SK-N-SH (cell line): ENCODE measurements around the gene SKI.

Experiments
- CHD2 ChIP-seq: fragments of 150-350 bp; IDR thresholded peaks from 2 replicates; pipeline ENCODE4 v1.6.1; 2018; ENCODE audit warnings: low read length; ENCODE audit not compliant: partially characterized antibody
- ELF1 ChIP-seq: IDR thresholded peaks from 2 replicates; pipeline ENCODE4 v1.4.0; 2012
- EP300 ChIP-seq, 2 experiments: IDR thresholded peaks; 2 replicates each; pipeline versions ENCODE4 v1.4.0 to v1.6.1; 2012; ENCODE audit warnings: borderline replicate concordance in 1 of 2, low read depth in 1 of 2, low read length in 1 of 2
- FOXM1 ChIP-seq: IDR thresholded peaks from 2 replicates; pipeline ENCODE4 v1.4.0; 2012; ENCODE audit warnings: low read depth, mild to moderate bottlenecking
- JUND ChIP-seq: IDR thresholded peaks from 2 replicates; pipeline ENCODE4 v1.4.0; 2012
- POLR2AphosphoS5 ChIP-seq: IDR thresholded peaks from 2 replicates; pipeline ENCODE4 v1.6.1; 2012; ENCODE audit warnings: low read depth, low read length
- RCOR1 ChIP-seq: fragments of 150-350 bp; IDR thresholded peaks from 2 replicates; pipeline ENCODE4 v1.6.1; 2017; ENCODE audit warnings: antibody characterized with exemption, low read length
- RFX5 ChIP-seq: IDR thresholded peaks from 2 replicates; pipeline ENCODE4 v1.6.1; 2012; ENCODE audit warnings: mild to moderate bottlenecking, improper control_type of control experiment, low read length
- YY1 ChIP-seq: IDR thresholded peaks from 2 replicates; pipeline ENCODE4 v1.4.0; 2012; ENCODE audit warnings: low read depth, mild to moderate bottlenecking
- TF ChIP-seq, protein P1 (sequence below): fragments of 200-600 bp; sonication (generic); IDR thresholded peaks from 2 replicates; pipeline ENCODE4 v1.6.1; 2017; ENCODE audit warnings: antibody characterized with exemption, mild to moderate bottlenecking, moderate library complexity
- TF ChIP-seq, protein P2 (sequence below): IDR thresholded peaks from 2 replicates; pipeline ENCODE4 v1.6.1; 2012; ENCODE audit warnings: mild to moderate bottlenecking, low read depth, low read length, moderate library complexity

DNA sequence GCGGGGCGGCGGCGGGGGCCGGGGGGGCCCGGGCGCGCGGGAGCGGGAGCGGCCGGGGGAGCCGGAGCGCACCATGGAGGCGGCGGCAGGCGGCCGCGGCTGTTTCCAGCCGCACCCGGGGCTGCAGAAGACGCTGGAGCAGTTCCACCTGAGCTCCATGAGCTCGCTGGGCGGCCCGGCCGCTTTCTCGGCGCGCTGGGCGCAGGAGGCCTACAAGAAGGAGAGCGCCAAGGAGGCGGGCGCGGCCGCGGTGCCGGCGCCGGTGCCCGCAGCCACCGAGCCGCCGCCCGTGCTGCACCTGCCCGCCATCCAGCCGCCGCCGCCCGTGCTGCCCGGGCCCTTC lies 546 bp downstream of the SKI start:
- TF ChIP-seq FOXM1 (no peak), CHD2 (no peak), JUND (no peak), RCOR1 (no peak), YY1 (no peak), RFX5 (no peak), EP300 (IDR thresholded peaks at IDR 0.05; ENCODE audit: borderline replicate concordance in 1 of 2, low read depth in 1 of 2, low read length in 1 of 2) (no peak), POLR2AphosphoS5 (no peak), ELF1 (no peak)
- TF ChIP-seq, protein P1, sequence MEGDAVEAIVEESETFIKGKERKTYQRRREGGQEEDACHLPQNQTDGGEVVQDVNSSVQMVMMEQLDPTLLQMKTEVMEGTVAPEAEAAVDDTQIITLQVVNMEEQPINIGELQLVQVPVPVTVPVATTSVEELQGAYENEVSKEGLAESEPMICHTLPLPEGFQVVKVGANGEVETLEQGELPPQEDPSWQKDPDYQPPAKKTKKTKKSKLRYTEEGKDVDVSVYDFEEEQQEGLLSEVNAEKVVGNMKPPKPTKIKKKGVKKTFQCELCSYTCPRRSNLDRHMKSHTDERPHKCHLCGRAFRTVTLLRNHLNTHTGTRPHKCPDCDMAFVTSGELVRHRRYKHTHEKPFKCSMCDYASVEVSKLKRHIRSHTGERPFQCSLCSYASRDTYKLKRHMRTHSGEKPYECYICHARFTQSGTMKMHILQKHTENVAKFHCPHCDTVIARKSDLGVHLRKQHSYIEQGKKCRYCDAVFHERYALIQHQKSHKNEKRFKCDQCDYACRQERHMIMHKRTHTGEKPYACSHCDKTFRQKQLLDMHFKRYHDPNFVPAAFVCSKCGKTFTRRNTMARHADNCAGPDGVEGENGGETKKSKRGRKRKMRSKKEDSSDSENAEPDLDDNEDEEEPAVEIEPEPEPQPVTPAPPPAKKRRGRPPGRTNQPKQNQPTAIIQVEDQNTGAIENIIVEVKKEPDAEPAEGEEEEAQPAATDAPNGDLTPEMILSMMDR: no peak
- TF ChIP-seq, protein P2, sequence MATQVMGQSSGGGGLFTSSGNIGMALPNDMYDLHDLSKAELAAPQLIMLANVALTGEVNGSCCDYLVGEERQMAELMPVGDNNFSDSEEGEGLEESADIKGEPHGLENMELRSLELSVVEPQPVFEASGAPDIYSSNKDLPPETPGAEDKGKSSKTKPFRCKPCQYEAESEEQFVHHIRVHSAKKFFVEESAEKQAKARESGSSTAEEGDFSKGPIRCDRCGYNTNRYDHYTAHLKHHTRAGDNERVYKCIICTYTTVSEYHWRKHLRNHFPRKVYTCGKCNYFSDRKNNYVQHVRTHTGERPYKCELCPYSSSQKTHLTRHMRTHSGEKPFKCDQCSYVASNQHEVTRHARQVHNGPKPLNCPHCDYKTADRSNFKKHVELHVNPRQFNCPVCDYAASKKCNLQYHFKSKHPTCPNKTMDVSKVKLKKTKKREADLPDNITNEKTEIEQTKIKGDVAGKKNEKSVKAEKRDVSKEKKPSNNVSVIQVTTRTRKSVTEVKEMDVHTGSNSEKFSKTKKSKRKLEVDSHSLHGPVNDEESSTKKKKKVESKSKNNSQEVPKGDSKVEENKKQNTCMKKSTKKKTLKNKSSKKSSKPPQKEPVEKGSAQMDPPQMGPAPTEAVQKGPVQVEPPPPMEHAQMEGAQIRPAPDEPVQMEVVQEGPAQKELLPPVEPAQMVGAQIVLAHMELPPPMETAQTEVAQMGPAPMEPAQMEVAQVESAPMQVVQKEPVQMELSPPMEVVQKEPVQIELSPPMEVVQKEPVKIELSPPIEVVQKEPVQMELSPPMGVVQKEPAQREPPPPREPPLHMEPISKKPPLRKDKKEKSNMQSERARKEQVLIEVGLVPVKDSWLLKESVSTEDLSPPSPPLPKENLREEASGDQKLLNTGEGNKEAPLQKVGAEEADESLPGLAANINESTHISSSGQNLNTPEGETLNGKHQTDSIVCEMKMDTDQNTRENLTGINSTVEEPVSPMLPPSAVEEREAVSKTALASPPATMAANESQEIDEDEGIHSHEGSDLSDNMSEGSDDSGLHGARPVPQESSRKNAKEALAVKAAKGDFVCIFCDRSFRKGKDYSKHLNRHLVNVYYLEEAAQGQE: no peak
